Fibroblast of mammary gland (primary cell): ENCODE data around the gene SEC22C.

Source experiments
- DNase-seq: peaks from one replicate; pipeline ENCODE4 v3.0.0-alpha.2; 2010; ENCODE audit warnings: low read depth
- H3K4me3 ChIP-seq: 2 replicates; pipeline ENCODE4 v1.5.1; 2011; ENCODE audit warnings: low read depth, mild to moderate bottlenecking, low read length, moderate library complexity; ENCODE audit not compliant: control insufficient read depth
- TF ChIP-seq, protein P1 (sequence below): conservative IDR thresholded peaks from 2 replicates; pipeline ENCODE4 v1.5.1; 2011; ENCODE audit warnings: low read depth, low read length, inconsistent platforms; ENCODE audit not compliant: control insufficient read depth, insufficient read depth

Gene SEC22C

DNA sequence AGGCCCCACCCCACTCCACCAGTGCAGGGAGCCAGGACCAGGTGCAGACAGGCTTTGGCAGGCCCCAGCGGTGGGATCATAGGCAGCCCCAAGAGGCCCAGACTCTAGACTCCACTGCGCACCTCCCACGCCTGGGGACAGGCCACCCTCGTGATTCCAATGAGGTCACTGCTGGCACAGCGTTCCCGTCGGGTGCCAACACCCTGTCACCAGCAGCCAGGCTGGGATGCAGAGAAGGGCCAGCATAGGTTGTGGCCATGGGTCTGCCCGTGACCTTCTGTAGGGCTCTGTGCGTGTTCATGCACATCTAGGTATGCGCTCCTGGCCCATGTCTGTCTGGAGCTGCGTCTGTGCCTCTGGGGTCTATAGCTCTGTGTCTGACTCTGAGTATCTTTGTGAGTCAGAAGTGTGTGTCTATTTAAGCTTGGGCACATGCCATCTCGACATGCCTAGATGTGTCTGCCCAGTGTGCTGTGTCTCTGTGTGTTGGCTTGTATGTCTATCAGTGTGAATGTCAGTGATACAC, 66.3 kb downstream of the SEC22C start:
- no peak overlapping the region for H3K4me3 ChIP-seq
- no peak for DNase-seq
- TF ChIP-seq, protein P1, sequence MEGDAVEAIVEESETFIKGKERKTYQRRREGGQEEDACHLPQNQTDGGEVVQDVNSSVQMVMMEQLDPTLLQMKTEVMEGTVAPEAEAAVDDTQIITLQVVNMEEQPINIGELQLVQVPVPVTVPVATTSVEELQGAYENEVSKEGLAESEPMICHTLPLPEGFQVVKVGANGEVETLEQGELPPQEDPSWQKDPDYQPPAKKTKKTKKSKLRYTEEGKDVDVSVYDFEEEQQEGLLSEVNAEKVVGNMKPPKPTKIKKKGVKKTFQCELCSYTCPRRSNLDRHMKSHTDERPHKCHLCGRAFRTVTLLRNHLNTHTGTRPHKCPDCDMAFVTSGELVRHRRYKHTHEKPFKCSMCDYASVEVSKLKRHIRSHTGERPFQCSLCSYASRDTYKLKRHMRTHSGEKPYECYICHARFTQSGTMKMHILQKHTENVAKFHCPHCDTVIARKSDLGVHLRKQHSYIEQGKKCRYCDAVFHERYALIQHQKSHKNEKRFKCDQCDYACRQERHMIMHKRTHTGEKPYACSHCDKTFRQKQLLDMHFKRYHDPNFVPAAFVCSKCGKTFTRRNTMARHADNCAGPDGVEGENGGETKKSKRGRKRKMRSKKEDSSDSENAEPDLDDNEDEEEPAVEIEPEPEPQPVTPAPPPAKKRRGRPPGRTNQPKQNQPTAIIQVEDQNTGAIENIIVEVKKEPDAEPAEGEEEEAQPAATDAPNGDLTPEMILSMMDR = no peak

GRCh38 chr3:42514876-42515275, 66.9 kb downstream of the SEC22C start:
- no peak overlapping the region for H3K4me3 ChIP-seq
- TF ChIP-seq, protein P1 = no peak
- no peak for DNase-seq

GRCh38 chr3:42513521-42513920, 68.2 kb downstream of the SEC22C start:
- no peak for DNase-seq
- TF ChIP-seq, protein P1 = no peak
- H3K4me3 ChIP-seq = no peak overlapping the region

- DNase-seq = no peak
- TF ChIP-seq, protein P1 = no peak
- no peak overlapping the region for H3K4me3 ChIP-seq
Measured at GRCh38 chr3:42513121-42513520, 68.6 kb downstream of the SEC22C start.

- H3K4me3 ChIP-seq = no peak overlapping the region
- TF ChIP-seq, protein P1 = no peak
- no peak for DNase-seq
Measured at GRCh38 chr3:42511736-42512135, 70.0 kb downstream of the SEC22C start.

GRCh38 chr3:42511201-42511600, 70.6 kb downstream of the SEC22C start:
- no peak overlapping the region for H3K4me3 ChIP-seq
- TF ChIP-seq, protein P1 = no peak
- DNase-seq = peak; percentile 18

GRCh38 chr3:42510325-42510724, 71.4 kb downstream of the SEC22C start:
- no peak overlapping the region for H3K4me3 ChIP-seq
- DNase-seq = no peak
- TF ChIP-seq, protein P1 = no peak
